ENCODE measurements around the gene CDHR5.

DNA sequence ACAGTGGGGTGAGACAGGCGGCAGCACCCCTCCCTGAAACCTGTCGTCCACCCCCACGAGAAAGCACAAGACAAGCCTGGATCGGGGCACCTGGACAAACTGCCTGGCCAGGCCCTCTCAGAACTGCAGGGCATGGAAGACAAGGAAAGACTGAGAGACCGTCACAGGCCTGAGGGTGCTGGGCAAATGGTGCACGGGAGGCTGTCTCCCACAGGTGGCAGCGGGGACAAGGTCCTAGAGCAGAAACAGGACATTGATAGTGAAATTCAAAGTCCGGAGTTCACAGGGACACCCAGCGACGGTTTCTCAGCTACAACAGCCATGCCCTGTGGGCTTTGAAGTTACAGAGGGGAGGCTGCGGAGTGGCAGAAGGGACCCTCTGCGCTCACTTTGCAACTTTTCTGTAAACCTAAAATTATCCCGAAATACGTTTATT lies 33.0 kb upstream of the CDHR5 start:
- no peak for TF ChIP-seq EZH2 (IDR thresholded peaks at IDR 0.05; ENCODE audit: borderline replicate concordance, low read depth, low read length, severe bottlenecking)
- TF ChIP-seq, protein P1, sequence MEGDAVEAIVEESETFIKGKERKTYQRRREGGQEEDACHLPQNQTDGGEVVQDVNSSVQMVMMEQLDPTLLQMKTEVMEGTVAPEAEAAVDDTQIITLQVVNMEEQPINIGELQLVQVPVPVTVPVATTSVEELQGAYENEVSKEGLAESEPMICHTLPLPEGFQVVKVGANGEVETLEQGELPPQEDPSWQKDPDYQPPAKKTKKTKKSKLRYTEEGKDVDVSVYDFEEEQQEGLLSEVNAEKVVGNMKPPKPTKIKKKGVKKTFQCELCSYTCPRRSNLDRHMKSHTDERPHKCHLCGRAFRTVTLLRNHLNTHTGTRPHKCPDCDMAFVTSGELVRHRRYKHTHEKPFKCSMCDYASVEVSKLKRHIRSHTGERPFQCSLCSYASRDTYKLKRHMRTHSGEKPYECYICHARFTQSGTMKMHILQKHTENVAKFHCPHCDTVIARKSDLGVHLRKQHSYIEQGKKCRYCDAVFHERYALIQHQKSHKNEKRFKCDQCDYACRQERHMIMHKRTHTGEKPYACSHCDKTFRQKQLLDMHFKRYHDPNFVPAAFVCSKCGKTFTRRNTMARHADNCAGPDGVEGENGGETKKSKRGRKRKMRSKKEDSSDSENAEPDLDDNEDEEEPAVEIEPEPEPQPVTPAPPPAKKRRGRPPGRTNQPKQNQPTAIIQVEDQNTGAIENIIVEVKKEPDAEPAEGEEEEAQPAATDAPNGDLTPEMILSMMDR (IDR thresholded peaks at IDR 0.05; ENCODE audit: borderline replicate concordance, extremely low read depth, low read length, poor library complexity, severe bottlenecking), result no peak
